ENCODE results near the gene ABCC8. TPM values are rescaled to one million over a fixed set of nuclear protein-coding genes. Genes with fewer than 3 reads are reported as not detected.

Gene ABCC8
- polyA plus RNA-seq, 1 of the 3 experiments (the other 2 are of a cell fraction): 1.1 TPM

DNA sequence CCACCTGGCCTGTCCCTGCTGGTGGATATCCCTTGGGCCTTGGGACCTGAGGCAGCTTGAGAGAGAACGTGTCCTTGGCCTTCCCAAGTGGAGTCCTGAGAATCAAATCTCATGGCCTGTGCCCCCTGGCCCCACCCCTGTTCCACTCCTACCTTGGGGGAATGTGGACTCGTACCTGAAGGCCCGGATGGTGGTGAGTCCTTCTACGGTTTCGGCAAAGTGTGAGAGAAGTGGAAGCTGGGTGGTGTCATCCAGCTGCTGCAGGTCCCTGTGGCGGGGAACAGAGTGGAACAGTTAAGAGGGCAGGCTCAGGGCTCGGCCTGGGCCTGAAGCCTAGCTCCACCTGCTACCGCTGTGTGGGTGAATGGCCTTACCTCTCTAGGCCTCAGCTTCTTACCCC, 74.2 kb downstream of the ABCC8 start:
- Histone ChIP-seq H4K20me1 (ENCODE audit: insufficient read depth) (no peaks in the 10 kb centered on the region), H3K9ac (no peak overlapping the region), H3K79me2 (ENCODE audit: insufficient read depth) (no peaks in the 10 kb centered on the region), H3K4me3 (ENCODE audit: low read depth in 2 of 2, low read length in 1 of 2) (no peak overlapping the region), H2AFZ (ENCODE audit: low read depth) (no peak overlapping the region), H3F3A (replicated peaks; ENCODE audit: insufficient read depth) (no peaks in the 10 kb centered on the region), H3K27me3 (ENCODE audit: insufficient read depth) (no peaks in the 10 kb centered on the region), H3K36me3 (replicated peaks in 1 of 2; ENCODE audit: control insufficient read depth in 1 of 2, insufficient read depth in 2 of 2, low read length in 1 of 2) (no peaks in the 10 kb centered on the region), H3K4me1 (ENCODE audit: control insufficient read depth in 1 of 2, insufficient read depth in 2 of 2, low read depth in 1 of 2, low read length in 1 of 2) (peaks cover 0 to 16% of the 10 kb centered on the region in 2 experiments; a peak in 1 of 4 replicates), H3K4me2 (no peak overlapping the region), H3K9me3 (no peaks in the 10 kb centered on the region), H3K27ac (ENCODE audit: low read depth in 2 of 2, low read length in 1 of 2) (no peak overlapping the region), H3K9me2 (no peaks in the 10 kb centered on the region)
- ChIA-PET CTCF (interaction anchor here (1.1 to 1.8 kb wide), 6 partner anchors 13 to 126 kb away, joined by 3 to 10 read pairs (median 6); partner anchors contain the start of gene KCNJ11), POLR2A (no interaction called here)
- TF ChIP-seq TEAD4 (IDR thresholded peaks at IDR 0.05; ENCODE audit: borderline replicate concordance, insufficient read depth) (no peak), RXRA (IDR thresholded peaks at IDR 0.05; ENCODE audit: borderline replicate concordance, low read depth) (no peak), JUND (IDR thresholded peaks at IDR 0.05) (no peak), TAF1 (IDR thresholded peaks at IDR 0.05; ENCODE audit: borderline replicate concordance, low read depth, low read length) (no peak), EP300 (IDR thresholded peaks at IDR 0.05; ENCODE audit: borderline replicate concordance in 1 of 2, low read depth in 1 of 2, low read length in 1 of 2) (no peak), NFIC (IDR thresholded peaks at IDR 0.05; ENCODE audit: borderline replicate concordance) (no peak)
- WGBS (ENCODE audit: low lambda C conversion rate): 60% methylated on average over 8 of the region's 8 CpGs
- no peak for DNase-seq

GRCh38 chr11:17401841-17402240, 74.8 kb downstream of the ABCC8 start:
- CTCF ChIA-PET: interaction anchor here (1.1 to 1.8 kb wide), 6 partner anchors 12 to 126 kb away, joined by 3 to 9 read pairs (median 5); partner anchors contain the start of gene KCNJ11
- Histone ChIP-seq H2AFZ (ENCODE audit: low read depth) (no peak overlapping the region), H3K79me2 (ENCODE audit: insufficient read depth) (no peaks in the 10 kb centered on the region), H3K9ac (no peak overlapping the region), H3K9me2 (no peaks in the 10 kb centered on the region), H3K4me2 (no peak overlapping the region), H3K36me3 (replicated peaks in 1 of 2; ENCODE audit: control insufficient read depth in 1 of 2, insufficient read depth in 2 of 2, low read length in 1 of 2) (no peaks in the 10 kb centered on the region), H3K27ac (ENCODE audit: low read depth in 2 of 2, low read length in 1 of 2) (no peak overlapping the region), H3K27me3 (ENCODE audit: insufficient read depth) (no peaks in the 10 kb centered on the region), H3K9me3 (no peaks in the 10 kb centered on the region), H3K4me3 (ENCODE audit: low read depth in 2 of 2, low read length in 1 of 2) (no peak overlapping the region), H4K20me1 (ENCODE audit: insufficient read depth) (no peaks in the 10 kb centered on the region), H3K4me1 (ENCODE audit: control insufficient read depth in 1 of 2, insufficient read depth in 2 of 2, low read depth in 1 of 2, low read length in 1 of 2) (peaks cover 0 to 16% of the 10 kb centered on the region in 2 experiments; a peak in 1 of 4 replicates), H3F3A (replicated peaks; ENCODE audit: insufficient read depth) (no peaks in the 10 kb centered on the region)
- no peak for TF ChIP-seq NRF1 (IDR thresholded peaks at IDR 0.05; ENCODE audit: low read depth, low read length)
- no peak for TF ChIP-seq RFX5 (IDR thresholded peaks at IDR 0.05; ENCODE audit: low read length)
- TF ChIP-seq, protein P1, sequence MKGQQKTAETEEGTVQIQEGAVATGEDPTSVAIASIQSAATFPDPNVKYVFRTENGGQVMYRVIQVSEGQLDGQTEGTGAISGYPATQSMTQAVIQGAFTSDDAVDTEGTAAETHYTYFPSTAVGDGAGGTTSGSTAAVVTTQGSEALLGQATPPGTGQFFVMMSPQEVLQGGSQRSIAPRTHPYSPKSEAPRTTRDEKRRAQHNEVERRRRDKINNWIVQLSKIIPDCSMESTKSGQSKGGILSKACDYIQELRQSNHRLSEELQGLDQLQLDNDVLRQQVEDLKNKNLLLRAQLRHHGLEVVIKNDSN (IDR thresholded peaks at IDR 0.05; ENCODE audit: borderline replicate concordance, low read depth): no peak
- no peak for TF ChIP-seq GATA2 (CRISPR knock-in tag; IDR thresholded peaks at IDR 0.05)
- TF ChIP-seq RCOR1 (IDR thresholded peaks at IDR 0.05; ENCODE audit: low read length): no peak
- no peak for TF ChIP-seq MXI1 (IDR thresholded peaks at IDR 0.05; ENCODE audit: low read depth, low read length)
- TF ChIP-seq FOXJ3 (CRISPR knock-in tag; IDR thresholded peaks at IDR 0.05): no peak
- no peak for TF ChIP-seq JUND (IDR thresholded peaks at IDR 0.05)
- no peak for TF ChIP-seq TEAD4 (IDR thresholded peaks at IDR 0.05; ENCODE audit: borderline replicate concordance, insufficient read depth)
- TF ChIP-seq EP300 (IDR thresholded peaks at IDR 0.05; ENCODE audit: borderline replicate concordance in 1 of 2, low read depth in 1 of 2, low read length in 1 of 2): no peak
- TF ChIP-seq CHD2 (IDR thresholded peaks at IDR 0.05; ENCODE audit: low read length, partially characterized antibody): no peak
- POLR2A ChIA-PET: no interaction called here
- DNase-seq: no peak
- WGBS (ENCODE audit: low lambda C conversion rate): 57% methylated on average over 8 of the region's 8 CpGs

Data from SK-N-SH (cell line).